HG03378 (cell line): ENCODE results near the gene AQP9.
"Not testable (repeated sequence)": the region's sequence is repeated elsewhere in the genome, so short reads cannot be mapped to it uniquely, and the experiment has no call there.

Experiments
- ATAC-seq: cut with Tn5 transposase; IDR thresholded peaks from one replicate; pipeline ENCODE4 v1.9.1; 2021; ENCODE audit warnings: mild to moderate bottlenecking, moderate library complexity; ENCODE audit not compliant: unreplicated experiment

Gene AQP9, protein sequence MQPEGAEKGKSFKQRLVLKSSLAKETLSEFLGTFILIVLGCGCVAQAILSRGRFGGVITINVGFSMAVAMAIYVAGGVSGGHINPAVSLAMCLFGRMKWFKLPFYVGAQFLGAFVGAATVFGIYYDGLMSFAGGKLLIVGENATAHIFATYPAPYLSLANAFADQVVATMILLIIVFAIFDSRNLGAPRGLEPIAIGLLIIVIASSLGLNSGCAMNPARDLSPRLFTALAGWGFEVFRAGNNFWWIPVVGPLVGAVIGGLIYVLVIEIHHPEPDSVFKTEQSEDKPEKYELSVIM

DNA sequence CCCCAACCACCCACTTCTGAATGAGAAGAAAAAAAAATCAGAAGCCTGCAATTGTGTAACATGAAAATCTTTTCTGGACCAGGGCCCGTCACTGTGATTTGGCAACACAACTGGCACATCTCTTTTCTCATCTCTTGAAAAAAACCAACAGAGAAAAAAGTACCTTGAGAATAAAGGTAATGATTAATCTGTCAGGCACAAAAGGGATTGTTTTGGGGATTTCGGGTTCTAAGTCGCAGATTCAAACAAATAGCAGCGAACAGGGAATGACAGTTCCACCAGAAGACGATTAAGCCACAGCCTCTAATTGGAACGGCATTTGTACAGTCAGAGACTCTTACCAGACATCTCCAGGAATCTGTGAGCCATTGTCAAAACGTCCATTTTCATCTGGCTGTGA lies at the start of gene AQP9:
AQP9 (plus strand) TSS at position 276 of the 400 bp plus-strand sequence. CDS start 185 bp downstream, outside the sequence.
- no peak for ATAC-seq

DNA sequence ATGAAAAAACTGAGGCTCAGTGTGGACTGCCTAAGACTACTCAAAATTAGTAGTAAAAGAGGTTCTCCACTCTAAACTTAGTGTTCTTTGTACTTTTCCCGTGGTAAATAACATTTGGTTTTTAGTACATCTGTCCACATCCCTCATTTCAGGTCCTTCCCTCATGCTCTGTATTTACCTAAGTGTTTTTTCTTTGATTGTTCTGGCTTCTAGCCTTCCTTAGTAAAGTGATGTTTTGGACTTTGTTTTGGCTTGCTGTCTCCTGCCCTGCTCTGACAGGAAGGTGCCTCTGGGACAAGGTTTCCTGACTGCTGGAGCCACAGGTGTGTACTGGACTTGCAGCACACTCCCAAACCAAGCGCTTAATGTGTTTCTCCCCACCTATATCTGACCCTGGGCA lies 42.8 kb upstream of the AQP9 start:
- ATAC-seq: no peak

DNA sequence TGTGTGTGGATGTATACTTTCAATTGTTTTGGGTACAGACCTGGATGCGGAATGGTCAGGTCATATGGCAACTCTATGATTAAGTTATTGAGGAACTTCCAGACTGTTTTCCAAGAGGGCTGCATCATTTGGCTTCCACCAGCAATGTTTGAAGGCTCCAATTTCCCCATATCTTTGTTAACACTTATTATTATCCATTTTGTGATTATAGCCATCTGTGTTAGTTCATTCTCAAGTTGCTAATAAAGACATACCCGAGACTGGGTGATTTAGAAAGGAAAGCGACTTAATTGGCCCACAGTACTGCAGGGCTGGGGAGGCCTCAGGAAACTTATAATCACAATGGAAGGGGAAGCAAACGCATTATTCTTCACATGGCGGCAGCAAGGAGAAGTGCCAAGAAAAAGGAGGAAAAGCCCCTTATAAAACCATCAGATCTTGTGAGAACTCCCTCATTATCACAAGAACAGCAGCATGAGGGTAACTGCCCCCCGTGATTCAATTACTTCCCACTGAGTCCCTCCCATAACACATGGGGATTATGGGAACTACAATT lies 41.6 kb upstream of the AQP9 start:
- no peak for ATAC-seq

DNA sequence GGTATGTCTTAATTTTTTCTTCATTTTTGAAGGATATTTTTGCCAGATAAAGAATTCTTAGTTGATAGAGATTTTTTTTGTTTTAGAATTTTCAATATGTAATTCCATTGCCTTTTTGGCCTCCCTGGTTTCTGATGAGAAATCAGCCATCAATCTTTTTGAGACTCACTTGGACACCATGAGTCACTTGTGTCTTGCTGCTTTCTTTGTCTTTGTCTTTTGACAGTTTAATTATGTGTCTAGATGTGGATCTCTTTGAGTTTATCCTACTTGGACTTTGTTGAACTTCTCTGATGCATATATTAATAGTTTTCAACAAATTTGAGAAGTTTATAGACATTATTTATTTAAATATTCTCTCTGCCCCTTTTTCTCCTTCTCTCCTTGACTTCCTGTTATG lies 34.7 kb upstream of the AQP9 start:
- no peak for ATAC-seq

DNA sequence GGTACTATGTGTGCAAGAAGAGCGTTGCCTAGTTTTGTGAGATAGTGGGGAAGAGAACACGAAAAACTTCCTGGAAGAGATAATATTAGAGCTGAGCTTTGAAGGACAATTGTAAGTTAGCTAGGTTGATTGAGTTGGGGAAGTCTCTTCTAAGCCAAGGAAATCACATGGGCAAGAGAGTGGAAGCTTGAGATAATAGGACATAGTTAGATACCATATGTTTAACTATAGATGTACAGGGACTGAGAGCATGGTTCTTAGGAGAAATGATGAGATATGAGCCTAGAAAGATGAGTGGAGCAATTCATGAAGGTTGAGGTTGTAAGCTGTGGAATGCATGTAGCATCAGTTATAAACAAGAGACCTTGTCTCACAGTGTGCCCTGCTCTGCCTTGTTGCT lies 30.1 kb upstream of the AQP9 start:
- no peak for ATAC-seq

DNA sequence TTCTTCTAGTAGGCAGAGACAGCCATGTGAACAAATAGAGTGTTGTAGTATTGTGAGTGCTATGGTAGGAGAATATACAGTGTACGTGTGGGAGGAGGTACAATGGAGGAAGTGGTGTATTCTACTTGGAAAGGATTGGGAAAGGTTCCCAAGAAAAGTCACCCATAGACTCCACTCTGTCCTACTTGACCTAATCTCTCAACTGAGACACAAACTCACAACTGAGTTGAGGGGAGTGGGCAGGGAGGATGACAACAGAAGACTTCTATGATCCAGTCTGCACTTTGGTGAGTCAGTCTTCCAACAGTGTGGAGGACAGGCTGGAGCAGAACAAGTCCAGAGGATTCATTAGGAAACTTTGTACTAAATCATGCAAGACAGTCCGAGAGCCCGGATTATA lies 28.8 kb upstream of the AQP9 start:
- no peak for ATAC-seq

DNA sequence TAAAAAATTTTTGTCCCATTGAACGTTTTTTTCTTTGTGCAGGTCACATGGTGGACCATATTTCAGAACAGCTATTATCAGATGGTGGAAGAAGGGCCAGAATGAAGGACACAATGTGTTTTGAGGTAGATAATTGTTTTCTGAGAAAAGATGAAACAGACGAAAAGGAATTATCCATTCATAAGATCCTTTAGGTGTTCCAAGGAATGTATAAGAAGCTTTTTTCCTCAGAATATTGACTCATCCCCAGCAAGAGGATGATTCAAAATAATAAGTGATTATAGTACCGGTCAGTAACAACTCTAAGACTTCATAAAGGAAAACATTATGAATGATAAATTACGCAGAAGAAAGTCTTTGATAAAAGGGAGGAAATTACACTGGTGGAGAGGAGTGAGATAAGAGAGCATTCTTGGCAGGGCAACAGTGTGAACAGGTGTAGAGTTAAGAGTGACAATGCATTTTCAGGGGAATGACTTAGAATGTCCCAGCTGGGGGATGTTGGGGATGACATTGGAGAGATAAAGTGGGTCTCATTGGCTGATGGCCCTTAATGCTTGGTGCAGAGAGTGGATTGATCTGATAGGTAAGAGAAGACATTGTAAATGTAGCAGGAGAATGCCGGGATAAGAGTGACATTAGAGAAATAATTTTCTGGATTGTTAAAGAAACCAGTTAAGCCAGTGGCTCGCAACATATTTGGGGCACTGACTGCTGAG lies 27.0 kb upstream of the AQP9 start:
- ATAC-seq: no peak

DNA sequence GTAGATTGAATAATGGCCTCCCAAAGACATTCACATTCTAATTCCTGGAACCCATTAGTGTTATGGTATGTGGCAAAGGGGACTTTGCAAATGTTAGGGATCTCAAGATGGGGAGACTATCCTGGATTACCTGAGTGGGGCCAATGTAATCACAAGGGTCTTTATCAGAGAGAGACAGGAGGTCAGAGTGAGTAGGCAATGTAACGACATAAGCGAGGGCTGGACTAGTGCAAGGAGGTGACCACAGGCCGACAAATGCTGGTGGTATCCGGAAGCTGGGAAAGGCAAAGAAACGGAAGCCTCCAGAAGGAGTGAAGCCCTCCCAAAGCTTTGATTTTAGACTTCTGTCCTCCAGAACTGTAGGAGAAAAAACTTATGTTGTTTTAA lies 26.5 kb upstream of the AQP9 start:
- no peak for ATAC-seq

DNA sequence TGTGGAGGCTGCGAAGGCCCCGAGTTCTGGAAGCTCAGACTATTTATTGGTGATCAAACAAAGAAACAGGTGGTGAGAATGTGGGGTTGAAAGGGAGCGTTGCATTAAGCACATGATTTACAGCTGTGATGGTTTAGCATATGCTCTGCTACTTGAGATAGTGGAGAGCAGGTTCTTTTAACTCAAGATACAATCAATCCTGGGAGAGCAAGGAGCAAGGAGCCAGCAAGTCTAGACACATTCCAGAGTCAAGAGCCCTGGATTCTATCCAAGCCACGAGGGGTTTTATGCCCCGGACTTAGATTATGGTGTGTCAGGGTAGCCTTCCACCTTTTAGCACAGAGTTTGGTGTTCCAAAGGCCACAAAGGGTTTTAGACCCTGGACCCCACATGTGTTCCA lies 24.8 kb upstream of the AQP9 start:
- not testable (repeated sequence) for ATAC-seq

DNA sequence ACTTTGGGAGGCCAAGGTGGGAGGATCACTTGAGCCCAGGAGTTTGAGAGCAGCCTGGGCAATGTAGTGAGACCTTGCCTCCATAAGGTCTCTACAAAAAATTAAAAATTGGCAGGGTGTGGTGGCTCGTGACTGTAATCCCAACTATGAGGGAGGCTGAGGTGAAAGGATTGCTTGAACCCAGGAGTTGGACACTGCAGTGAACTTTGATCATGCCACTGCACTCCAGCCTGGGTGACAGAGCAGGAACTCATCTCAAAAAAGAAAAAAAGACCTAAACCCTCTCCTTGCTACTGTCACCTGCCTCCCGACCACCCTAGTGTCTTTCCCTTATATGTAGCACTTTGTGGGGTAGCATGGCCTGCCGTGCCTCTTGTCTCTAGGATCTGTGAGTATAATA lies 23.8 kb upstream of the AQP9 start:
- no peak for ATAC-seq

DNA sequence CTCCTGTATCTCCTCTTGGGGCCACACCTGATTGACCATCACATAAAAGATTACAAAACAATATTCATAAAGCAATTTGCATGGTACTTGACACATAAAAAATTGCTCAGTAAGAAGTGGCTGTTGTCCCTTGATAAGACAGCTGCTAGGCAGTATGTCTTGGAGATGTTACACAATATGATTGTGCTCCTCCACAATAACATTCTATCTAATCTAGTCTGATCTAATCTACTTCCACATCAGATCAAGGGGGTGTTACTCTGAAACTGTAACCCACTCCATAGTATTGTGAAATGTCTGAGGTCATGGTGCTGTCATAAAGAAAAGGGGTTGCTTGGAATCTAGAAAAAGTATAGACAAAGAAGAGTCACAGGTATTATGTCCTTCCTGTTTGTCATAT lies 23.4 kb upstream of the AQP9 start:
- ATAC-seq: no peak

DNA sequence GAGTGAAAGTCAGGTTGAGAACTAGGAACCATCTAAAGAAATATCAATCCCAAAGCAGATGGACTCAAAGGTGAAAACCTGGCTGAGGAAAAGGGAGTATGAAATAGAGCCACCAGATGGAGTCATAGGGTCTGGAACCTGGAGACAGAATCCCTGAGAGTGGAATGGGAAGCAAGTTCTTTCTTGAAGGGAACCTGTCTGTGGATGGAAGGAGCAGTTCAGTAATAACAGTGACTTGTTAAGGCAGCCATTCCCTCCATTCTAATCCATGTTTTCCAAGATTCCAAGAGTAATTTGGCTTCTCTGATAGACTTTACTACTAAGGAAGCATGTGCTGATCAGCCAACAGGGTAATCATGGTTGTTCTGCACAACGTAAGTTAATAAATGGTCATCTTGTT lies 22.5 kb upstream of the AQP9 start:
- no peak for ATAC-seq

DNA sequence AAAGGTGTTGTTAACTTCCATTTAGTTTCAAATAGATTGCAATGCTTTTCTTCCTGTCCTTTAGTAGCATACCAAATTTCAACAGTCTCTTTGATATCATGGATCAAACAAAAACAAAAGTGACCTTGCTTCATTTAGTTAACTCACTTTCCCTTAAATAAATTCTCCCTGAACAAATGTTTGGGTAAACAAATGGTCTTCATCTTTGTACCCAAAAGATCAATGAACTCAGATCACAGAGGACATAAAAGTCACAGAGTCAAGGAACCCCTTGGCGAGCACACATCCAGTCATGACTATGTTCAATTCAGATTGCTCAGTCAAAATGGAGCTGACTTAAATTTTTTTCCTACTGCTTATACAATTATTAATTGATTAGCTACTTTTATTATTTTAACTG lies 20.6 kb upstream of the AQP9 start:
- no peak for ATAC-seq

DNA sequence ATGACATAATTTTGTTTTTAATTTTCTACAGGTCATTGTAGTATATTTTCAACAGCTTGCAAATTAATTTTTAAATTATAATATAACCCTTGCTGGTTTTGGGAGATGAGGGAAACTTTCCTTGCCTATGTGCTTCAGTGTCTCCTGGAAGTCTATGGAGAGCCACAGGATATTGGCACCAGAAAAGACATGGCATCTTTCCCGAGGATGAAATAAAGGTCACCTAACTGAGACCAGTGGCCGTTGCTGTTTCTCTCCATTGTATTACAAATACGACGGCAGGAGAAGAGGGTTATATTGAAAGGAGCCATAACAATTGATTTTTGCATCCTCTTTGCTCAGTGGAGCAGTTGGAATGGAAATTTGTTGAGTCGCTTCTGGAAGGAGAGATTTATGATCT lies 19.9 kb upstream of the AQP9 start:
- no peak for ATAC-seq

DNA sequence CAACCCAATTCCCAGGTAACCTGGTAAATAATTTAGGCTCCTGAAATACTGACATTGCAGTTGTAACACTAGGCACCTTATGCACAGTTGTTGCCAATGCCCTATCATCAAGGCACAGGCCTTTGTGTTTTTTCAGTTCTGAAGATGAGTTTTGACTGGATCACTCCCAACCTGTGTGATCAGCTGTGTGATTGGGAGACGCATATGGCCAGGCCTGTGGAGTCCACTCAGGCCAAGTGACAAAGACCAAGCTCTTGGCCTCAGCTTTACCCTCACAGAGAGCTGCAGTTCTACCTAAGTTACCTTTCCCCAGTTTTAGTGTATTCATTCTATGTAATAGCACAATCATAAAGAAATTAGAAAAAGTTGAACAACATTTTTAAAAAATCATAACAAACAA lies 19.2 kb upstream of the AQP9 start:
- no peak for ATAC-seq

DNA sequence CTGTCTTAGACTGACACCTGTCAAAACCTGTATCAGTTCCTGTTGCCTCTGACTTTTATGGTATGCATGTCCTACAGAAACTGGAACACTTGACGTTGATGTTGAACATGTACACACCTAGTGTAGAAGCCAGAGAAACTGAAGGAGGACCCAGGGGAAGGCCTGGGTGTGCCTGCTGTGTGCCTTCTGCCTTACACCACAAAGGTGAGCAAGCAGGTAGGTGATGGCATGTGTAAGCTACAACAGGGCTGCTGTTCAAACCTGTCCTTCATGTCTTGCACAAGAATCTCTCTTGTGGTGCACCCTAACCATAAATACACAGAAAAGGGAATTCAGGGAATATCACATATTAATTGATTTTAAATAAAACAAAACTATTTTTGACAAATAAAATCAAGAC lies 13.6 kb upstream of the AQP9 start:
- ATAC-seq: no peak

DNA sequence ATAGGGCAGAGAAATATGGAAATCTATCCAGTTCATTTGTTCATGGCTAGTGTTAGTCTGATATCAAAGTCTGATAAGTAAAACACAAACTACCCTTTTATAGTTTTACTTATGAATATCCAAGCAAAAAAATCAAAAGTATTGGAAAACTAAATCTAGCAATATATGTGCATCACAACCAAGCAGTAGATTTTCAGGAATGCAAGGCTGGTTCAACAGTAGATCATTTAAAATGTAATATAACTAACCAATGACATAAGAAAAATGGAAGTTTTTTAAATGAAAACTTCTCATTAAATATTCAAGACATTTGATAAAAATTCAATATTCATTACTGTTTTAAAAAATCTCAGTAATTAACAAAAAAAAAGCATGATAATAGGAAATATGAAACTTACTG lies 12.8 kb upstream of the AQP9 start:
- ATAC-seq: no peak

DNA sequence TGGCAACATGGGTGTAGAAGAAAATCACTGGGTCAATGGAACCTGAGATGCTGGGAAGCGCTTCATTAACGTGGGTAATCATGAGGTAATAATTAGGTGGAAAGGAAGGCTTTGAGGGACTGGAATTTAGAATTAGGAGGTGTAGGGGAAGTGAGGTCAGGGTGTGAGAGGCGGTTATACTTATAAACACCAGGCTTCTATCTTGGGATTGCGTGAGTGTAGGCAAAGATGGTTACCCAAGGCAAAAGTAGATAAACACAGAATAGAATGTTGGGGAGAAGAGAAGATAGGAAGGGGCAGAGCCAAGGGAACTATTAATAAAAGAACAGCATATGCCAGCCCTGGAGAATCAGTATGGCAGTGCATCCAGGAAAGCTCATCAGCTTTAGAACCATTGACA lies 3.3 kb upstream of the AQP9 start:
- ATAC-seq: no peak

DNA sequence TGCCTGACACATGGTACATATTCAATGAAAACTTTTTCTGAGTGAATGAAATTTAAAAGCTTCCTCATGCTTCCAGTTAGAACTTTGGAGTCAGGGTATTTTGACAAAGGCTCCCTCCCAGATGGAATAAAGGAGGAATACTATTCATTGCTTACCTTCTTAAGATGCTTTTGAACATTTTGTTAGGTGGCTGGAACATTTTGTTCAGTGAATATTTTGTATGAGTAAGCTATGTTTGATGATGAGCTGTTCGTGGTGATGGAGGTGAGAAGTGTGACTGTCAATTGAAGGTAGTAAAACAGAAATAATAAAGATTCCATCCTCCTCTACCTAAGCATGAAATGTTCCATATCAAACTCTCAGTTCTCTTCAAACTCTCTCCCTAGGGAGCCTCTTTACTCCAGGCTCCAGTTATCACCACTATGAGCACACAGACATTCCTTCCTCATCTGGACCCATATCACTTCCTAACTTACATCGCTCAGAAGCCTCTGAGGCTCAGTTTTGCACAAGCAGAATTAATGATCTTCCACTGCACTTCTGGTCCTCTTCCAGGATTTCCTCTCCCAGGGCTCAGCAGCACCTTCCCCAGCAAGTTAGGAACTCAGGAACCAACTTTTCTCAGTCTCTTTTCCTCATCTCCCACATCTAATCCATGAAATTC lies 2.5 kb upstream of the AQP9 start:
- no peak for ATAC-seq

DNA sequence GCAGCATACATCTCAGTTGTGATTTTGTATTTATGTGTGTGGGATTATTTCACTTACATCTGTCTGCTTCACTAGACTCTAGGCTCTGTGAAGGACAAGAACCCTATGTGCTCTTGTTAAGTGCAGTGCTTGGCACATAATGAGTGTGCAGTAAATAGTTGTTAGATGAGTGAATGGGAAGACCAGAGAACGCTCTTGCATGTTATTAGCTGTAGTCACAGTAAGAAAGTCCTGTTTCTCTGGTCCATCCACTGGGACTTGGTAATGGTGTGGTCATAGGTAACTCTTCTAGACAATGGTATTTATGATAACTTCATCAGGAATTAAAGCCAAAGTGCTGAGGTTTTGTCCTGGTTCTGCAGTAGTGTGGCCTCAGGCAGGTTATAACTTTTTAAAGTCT lies 1.4 kb upstream of the AQP9 start:
- ATAC-seq: no peak

DNA sequence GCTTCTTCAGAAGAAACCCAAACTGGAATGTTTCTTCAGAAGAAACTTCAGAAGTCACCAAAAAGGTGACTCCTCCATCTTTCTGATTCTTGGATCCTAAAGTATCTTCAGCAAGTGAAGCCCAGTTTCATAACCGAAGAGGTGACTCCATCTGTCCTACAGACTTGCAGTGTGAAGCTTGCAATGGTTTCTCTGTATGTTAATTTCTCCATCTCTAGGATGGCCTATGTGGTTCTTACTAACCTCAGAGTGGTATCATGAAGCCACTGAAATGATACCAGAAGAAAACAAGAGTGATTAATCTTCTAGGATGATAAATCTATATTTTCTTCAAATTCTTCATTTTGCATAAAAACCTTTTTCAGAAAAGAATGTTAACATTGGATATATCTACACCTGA lies 495 bp upstream of the AQP9 start:
- no peak for ATAC-seq
